Thymus (tissue), 11 donors: ENCODE results near the gene KLHL30. TPM values are rescaled to one million over a fixed set of nuclear protein-coding genes. Genes with fewer than 3 reads are reported as not detected.
A peak's percentile ranks its signal among the peaks of the same experiment; 100 is the strongest.

ENCODE experiments used
- DNase-seq, 9 donors: peaks; one replicate each; pipeline ENCODE4 v3.0.0-alpha.2; 2013; ENCODE audit warnings: low spot score in 9 of 9, low read depth in 6 of 9, missing footprints in 1 of 9
- H3K27ac ChIP-seq, 2 donors: one replicate each; pipeline ENCODE4 v1.5.1; 2013; ENCODE audit warnings: control low read depth in 1 of 2, low read depth in 1 of 2, low read length in 1 of 2, mild to moderate bottlenecking in 1 of 2, moderate library complexity in 1 of 2
- H3K27me3 ChIP-seq, 2 donors: one replicate each; pipeline ENCODE4 v1.5.1; 2013; ENCODE audit warnings: low read length in 1 of 2; ENCODE audit not compliant: control insufficient read depth in 2 of 2, insufficient read depth in 1 of 2
- H3K36me3 ChIP-seq, 2 donors: one replicate each; pipeline ENCODE4 v1.5.1; 2013; ENCODE audit warnings: low read length in 1 of 2, mild to moderate bottlenecking in 1 of 2, moderate library complexity in 1 of 2; ENCODE audit not compliant: control insufficient read depth in 2 of 2, insufficient read depth in 2 of 2
- H3K4me1 ChIP-seq, 2 donors: one replicate each; pipeline ENCODE4 v1.5.1; 2013; ENCODE audit warnings: low read length in 2 of 2; ENCODE audit not compliant: control insufficient read depth in 2 of 2, insufficient read depth in 2 of 2
- H3K4me3 ChIP-seq, 2 donors: one replicate each; pipeline ENCODE4 v1.5.1; 2013; ENCODE audit warnings: low read length in 2 of 2, control low read depth in 1 of 2, mild to moderate bottlenecking in 1 of 2
- H3K9me3 ChIP-seq, 2 donors: one replicate each; pipeline ENCODE4 v1.5.1; 2013; ENCODE audit warnings: low read length in 1 of 2, mild to moderate bottlenecking in 1 of 2; ENCODE audit not compliant: control insufficient read depth in 2 of 2, insufficient read depth in 1 of 2
- WGBS: extraction: QIAGEN DNeasy Blood & Tissue Kit; methylation state at CpG from one replicate; pipeline ENCODE4 v1.1.7; 2013; 5-methylcytosine and 5-hydroxymethylcytosine counted together
- polyA plus RNA-seq: library from polyadenylated mRNA; stranded (reverse); fragments of 200-250 nt; gene quantifications from one replicate; pipeline ENCODE4 v1.2.3, GENCODE V29; 2013
- total RNA-seq: library from RNA; stranded (reverse); fragments of 120-200 nt; gene quantifications from one replicate; pipeline ENCODE4 v1.2.4, GENCODE V29; 2013
- donor health status: healthy.

The KLHL30 gene
- total and polyA plus RNA-seq, 2 donors = 0.05 to 0.41 TPM

DNA sequence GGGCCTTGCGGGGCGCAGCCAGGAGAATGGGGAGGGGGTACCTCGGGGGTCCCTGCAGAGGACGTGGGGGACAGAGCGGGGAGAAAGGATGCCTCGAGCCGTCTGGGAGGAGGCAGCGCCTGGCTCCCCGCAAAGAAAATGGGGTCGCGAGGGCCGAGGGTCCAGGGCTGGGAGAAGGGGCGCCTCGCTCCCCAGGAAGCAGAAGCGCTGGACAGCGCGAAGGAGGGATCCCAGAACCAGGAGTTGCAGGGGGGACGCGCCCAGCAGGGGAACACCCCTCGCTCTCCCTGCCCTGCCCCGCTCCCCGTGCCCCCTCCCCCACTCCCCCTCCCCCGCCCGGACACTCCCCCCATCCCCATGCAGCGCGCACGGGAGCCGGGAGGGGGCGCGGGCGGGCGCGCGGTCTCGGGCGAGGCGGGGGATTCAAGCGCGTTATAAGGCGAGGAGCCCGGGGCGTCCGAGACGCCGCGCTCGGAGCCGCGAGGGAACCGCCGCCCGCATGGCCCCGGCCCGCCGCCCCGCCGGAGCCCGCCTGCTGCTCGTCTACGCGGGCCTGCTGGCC is 20.1 kb downstream of the KLHL30 start, which contains the start of gene ERFE:
ERFE (plus strand) TSS at position 462 of the 562 bp plus-strand sequence; CDS start at position 500, 38 bp downstream.
- DNase-seq = peak in 4 of 9 donors; percentile 28 to 56 (median 34)
- H3K36me3 ChIP-seq = no peaks in the 10 kb centered on the region
- no peak within 1 kb of the TSS for H3K27ac ChIP-seq
- peaks cover 0 to 7% of the 10 kb centered on the region in 2 donors for H3K9me3 ChIP-seq
- H3K27me3 ChIP-seq = peaks cover 45 to 72% of the 10 kb centered on the region in 2 donors
- WGBS = 10% methylated on average over 59 of the region's 61 CpGs
- H3K4me3 ChIP-seq = peak within 1 kb of the TSS in 1 of 2 donors; percentile 38
- peaks cover 8 to 21% of the 10 kb centered on the region in 2 donors for H3K4me1 ChIP-seq

DNA sequence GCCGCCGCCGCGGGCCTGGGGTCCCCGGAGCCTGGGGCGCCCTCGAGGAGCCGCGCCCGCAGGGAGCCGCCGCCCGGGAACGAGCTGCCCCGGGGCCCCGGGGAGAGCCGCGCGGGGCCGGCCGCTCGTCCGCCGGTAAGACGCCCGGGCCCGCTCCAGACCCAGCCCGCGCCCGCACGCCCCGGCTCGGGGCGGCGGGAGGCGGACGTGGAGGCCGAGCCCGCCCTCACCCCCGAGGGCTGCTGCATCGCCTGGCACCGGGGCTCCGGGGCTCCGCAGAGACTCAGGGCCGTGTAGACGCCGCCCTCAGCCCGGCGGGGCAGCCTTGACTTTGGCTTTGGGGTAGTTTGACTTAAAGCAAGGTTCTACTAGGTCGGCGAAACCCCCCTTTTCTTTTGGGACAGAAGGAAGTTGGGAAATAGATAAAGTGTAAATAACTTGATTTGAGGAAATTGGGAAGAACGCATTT is 20.6 kb downstream of the KLHL30 start:
- DNase-seq = no peak
- H3K36me3 ChIP-seq = no peaks in the 10 kb centered on the region
- H3K4me3 ChIP-seq = peak overlapping the region in 1 of 2 donors; percentile 38
- peaks cover 8 to 21% of the 10 kb centered on the region in 2 donors for H3K4me1 ChIP-seq
- peaks cover 50 to 76% of the 10 kb centered on the region in 2 donors for H3K27me3 ChIP-seq
- WGBS = 2% methylated on average over 52 of the region's 52 CpGs
- H3K9me3 ChIP-seq = peaks cover 0 to 3% of the 10 kb centered on the region in 2 donors
- H3K27ac ChIP-seq = no peak overlapping the region

GRCh38 chr2:238159661-238160205 is 21.3 kb downstream of the KLHL30 start:
- Histone ChIP-seq H3K4me3 (no peak overlapping the region), H3K27me3 (peaks cover 54 to 82% of the 10 kb centered on the region in 2 donors), H3K36me3 (no peaks in the 10 kb centered on the region), H3K27ac (no peak overlapping the region), H3K4me1 (peaks cover 8 to 21% of the 10 kb centered on the region in 2 donors), H3K9me3 (no peaks in the 10 kb centered on the region)
- WGBS = 49% methylated on average over 10 of the region's 10 CpGs
- DNase-seq = no peak

- no peaks in the 10 kb centered on the region for H3K9me3 ChIP-seq
- H3K27ac ChIP-seq = no peak overlapping the region
- peak in 8 of 9 donors; percentile 14 to 70 (median 41) for DNase-seq
- H3K27me3 ChIP-seq = peaks cover 57 to 88% of the 10 kb centered on the region in 2 donors
- no peak overlapping the region for H3K4me3 ChIP-seq
- 57% methylated on average over 23 of the region's 23 CpGs for WGBS
- H3K4me1 ChIP-seq = peaks cover 8 to 21% of the 10 kb centered on the region in 2 donors
- no peaks in the 10 kb centered on the region for H3K36me3 ChIP-seq
These were observed 22.0 kb downstream of the KLHL30 start for GRCh38 chr2:238160206-238161129.

DNA sequence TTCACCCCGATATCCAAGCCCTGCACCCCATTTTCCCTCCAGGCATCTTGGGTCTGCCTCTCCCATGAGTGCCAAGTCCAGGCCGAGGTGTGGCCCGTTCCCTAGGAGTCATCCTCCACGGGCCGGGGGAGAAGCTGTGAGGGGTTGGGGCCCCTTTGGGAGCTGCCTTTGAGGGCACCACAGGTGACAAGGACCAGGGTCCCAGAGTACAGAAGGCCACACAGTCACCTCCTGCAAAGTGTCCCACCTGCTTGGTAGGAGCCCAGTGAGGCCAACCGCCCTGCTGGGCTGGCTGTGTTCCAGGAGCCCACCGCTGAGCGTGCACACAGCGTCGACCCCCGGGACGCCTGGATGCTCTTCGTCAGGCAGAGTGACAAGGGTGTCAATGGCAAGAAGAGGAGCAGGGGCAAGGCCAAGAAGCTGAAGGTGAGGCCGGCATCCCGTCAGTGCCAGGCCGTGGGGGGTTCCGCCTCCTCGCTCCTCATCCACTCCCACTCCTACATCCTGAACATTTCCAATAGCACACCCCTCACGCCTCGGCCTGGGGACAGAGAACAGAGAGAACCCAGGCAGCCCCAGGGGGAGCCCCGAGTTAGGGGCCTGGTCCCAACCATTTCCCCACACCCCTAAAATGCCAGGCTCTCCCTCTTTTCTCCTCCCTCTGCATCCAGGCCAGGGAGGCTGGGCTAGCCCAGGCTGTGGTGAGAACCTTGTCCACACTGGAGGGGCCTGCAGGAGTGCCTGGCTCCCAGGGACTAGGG is 23.0 kb downstream of the KLHL30 start:
- no peak for DNase-seq
- Histone ChIP-seq H3K9me3 (no peaks in the 10 kb centered on the region), H3K27ac (no peak overlapping the region), H3K4me3 (no peak overlapping the region), H3K27me3 (peaks cover 57 to 83% of the 10 kb centered on the region in 2 donors), H3K36me3 (no peaks in the 10 kb centered on the region), H3K4me1 (peaks cover 8 to 19% of the 10 kb centered on the region in 2 donors)
- WGBS = 96% methylated on average over 21 of the region's 21 CpGs

DNA sequence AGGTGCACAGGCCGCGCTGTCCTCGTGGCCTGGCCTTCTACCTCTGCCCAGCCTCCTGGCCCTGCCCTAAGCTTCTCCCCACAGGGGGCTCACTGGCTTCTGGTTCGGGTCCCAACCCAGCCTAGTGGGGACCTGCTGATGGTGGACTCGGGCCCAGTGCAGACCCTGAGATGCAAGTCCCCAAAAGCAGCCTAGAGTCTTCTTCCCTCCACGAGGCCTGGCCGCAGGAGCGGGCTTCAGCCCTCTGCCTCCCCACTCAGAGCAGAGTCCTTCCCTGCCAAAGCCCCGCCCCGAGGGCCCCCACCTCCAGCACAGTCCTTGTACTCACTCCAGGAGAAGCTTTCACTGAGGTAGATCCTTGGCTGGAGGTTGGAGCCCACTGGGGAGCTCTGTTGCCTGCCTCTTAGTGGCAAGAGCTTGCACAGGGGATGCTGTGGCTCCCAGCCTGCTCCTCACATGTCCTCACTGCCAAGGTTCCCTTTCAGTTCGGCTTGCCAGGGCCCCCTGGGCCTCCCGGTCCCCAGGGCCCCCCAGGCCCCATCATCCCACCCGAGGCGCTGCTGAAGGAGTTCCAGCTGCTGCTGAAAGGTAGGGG is 23.9 kb downstream of the KLHL30 start:
- Histone ChIP-seq H3K27ac (no peak overlapping the region), H3K4me1 (peaks cover 8 to 23% of the 10 kb centered on the region in 2 donors), H3K27me3 (peaks cover 57 to 79% of the 10 kb centered on the region in 2 donors), H3K9me3 (no peaks in the 10 kb centered on the region), H3K36me3 (peaks cover 0 to 7% of the 10 kb centered on the region in 2 donors), H3K4me3 (no peak overlapping the region)
- 94% methylated on average over 14 of the region's 14 CpGs for WGBS
- no peak for DNase-seq

DNA sequence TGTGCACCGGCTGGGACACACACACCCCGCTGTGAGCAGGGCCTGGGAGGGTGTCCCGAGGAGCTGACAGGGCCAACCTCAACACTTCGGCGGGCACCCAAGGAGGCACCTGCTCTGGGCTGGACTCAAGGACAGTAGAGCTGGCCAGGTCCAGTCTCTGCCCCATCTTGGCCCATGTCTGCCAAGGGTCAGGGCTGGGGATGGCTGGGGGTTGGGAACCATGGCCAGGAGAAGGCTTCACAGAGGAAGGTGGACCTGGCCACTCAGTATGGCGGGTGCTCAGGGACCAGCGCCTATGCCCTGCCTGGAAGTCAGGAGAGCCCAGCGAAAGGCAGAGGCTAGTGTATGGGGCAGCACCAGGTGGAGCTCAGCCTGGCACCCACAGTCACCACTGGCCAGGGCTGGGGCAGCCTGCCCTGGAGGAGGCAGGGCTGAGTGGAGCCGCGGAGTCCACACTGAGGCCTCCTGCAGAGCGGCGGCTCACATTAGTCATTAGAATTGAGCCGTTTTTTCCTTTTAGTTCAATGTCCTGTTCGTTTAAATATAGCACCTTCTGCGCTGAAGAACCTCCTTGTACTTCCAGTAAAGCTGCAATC is 24.5 kb downstream of the KLHL30 start:
- H3K4me3 ChIP-seq = no peak overlapping the region
- H3K27me3 ChIP-seq = peaks cover 51 to 73% of the 10 kb centered on the region in 2 donors
- H3K9me3 ChIP-seq = no peaks in the 10 kb centered on the region
- H3K4me1 ChIP-seq = peaks cover 8 to 23% of the 10 kb centered on the region in 2 donors
- no peak overlapping the region for H3K27ac ChIP-seq
- no peak for DNase-seq
- WGBS = 68% methylated on average over 15 of the region's 15 CpGs
- H3K36me3 ChIP-seq = peaks cover 6 to 13% of the 10 kb centered on the region in 2 donors
